ENCODE measurements around the gene IQGAP2.

DNA sequence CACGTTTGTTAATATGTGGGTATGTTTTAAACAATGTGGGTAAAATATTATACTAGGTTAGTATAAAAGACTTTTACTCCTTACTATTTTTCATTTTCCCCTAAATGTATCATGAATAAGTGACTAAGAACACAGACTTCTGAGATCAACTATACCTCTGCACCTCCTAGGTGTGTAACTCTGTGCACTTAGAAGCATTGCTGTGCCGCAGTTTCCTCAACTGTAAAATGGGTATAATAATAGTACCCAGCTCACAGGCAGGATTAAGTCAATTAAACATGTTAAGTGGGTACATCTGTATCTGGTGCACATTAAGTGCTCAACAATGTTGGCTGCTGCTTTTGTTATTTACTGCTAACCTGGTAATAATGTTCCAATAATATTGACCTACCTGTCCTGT, 291.2 kb downstream of the IQGAP2 start:
- TF ChIP-seq, protein P1, sequence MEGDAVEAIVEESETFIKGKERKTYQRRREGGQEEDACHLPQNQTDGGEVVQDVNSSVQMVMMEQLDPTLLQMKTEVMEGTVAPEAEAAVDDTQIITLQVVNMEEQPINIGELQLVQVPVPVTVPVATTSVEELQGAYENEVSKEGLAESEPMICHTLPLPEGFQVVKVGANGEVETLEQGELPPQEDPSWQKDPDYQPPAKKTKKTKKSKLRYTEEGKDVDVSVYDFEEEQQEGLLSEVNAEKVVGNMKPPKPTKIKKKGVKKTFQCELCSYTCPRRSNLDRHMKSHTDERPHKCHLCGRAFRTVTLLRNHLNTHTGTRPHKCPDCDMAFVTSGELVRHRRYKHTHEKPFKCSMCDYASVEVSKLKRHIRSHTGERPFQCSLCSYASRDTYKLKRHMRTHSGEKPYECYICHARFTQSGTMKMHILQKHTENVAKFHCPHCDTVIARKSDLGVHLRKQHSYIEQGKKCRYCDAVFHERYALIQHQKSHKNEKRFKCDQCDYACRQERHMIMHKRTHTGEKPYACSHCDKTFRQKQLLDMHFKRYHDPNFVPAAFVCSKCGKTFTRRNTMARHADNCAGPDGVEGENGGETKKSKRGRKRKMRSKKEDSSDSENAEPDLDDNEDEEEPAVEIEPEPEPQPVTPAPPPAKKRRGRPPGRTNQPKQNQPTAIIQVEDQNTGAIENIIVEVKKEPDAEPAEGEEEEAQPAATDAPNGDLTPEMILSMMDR (conservative IDR thresholded peaks at IDR 0.05), result no peak
- TF ChIP-seq EZH2 (IDR thresholded peaks at IDR 0.05; ENCODE audit: low read depth), result no peak
